Posterior cingulate gyrus (tissue), 11 donors: Measurements from ENCODE around the gene ITM2B.

ENCODE experiments used
- DNase-seq, 10 donors: peaks; one replicate each; pipeline versions ENCODE4 v3.0.0 to v3.0.0-alpha.2; 2020 to 2021; ENCODE audit warnings: mixed read lengths in 3 of 10
- intact Hi-C: fragments of 100-400 bp; cut with DNase I; formaldehyde crosslinking; loops from one replicate; pipeline ENCODE4 v1.15.1; 2023

Gene ITM2B

GRCh38 chr13:48299591-48299990 lies 66.6 kb downstream of the ITM2B start:
- intact Hi-C loops = no loop called here
- DNase-seq = no peak

GRCh38 chr13:48302871-48303358 lies 69.9 kb downstream of the ITM2B start:
- no peak for DNase-seq
- intact Hi-C loops = loop anchor here (2.0 to 10.0 kb wide), 2 partner anchors 70 to 178 kb away; partner anchors contain the start of gene ITM2B

GRCh38 chr13:48303359-48304142 lies 70.5 kb downstream of the ITM2B start, which contains the start of gene RB1:
RB1 (plus strand) TSS chr13:48303751; CDS start chr13:48303913, 162 bp downstream.
- intact Hi-C loops = loop anchor here (2.0 to 10.0 kb wide), 2 partner anchors 71 to 179 kb away; partner anchors contain the start of gene ITM2B
- DNase-seq = peak; percentile 78 to 98 (median 85)

- DNase-seq = peak in 4 of 10 donors; percentile 10 to 81 (median 43)
- intact Hi-C loops = loop anchor here (10.0 kb wide), 1 partner anchor 180 kb away; no protein-coding TSS in a partner anchor
Measured at GRCh38 chr13:48304143-48304876, 71.3 kb downstream of the ITM2B start.

- intact Hi-C loops = no loop called here
- no peak for DNase-seq
Measured at GRCh38 chr13:48311223-48311622, 78.2 kb downstream of the ITM2B start.

- intact Hi-C loops = no loop called here
Measured at GRCh38 chr13:48315969-48316650, 83.1 kb downstream of the ITM2B start.

GRCh38 chr13:48316826-48317510 lies 84.0 kb downstream of the ITM2B start:
- intact Hi-C loops = no loop called here
- DNase-seq = peak in 3 of 10 donors; percentile 67 to 78 (median 67)

More at GRCh38 chr13:48315969-48316650, 83.1 kb downstream of the ITM2B start:
- DNase-seq = peak in 2 of 10 donors; percentile 25 to 76

- intact Hi-C loops = no loop called here
- DNase-seq = peak in 4 of 10 donors; percentile 25 to 82 (median 64)
Measured at GRCh38 chr13:48317511-48318376, 84.7 kb downstream of the ITM2B start.

- peak in 3 of 10 donors; percentile 62 to 77 (median 69) for DNase-seq
- intact Hi-C loops = no loop called here
Measured at GRCh38 chr13:48318377-48318811, 85.4 kb downstream of the ITM2B start.

- intact Hi-C loops = no loop called here
- peak in 4 of 10 donors; percentile 27 to 84 (median 74) for DNase-seq
Measured at GRCh38 chr13:48318821-48319511, 86.0 kb downstream of the ITM2B start.
